Brain microvascular endothelial cell (primary cell): Measurements from ENCODE around the gene ARIH1.

Source experiments
- DNase-seq: peaks from one replicate; pipeline ENCODE4 v3.0.0-alpha.2; 2020
- H3K27ac ChIP-seq: fragments of 250-450 bp; sonication (Bioruptor Pico); 2 replicates; pipeline ENCODE4 v1.5.1; 2020; ENCODE audit warnings: mild to moderate bottlenecking, moderate library complexity
- H3K27me3 ChIP-seq: fragments of 250-450 bp; sonication (Bioruptor Pico); replicated peaks from 2 replicates; pipeline ENCODE4 v1.5.1; 2020; ENCODE audit warnings: mild to moderate bottlenecking
- H3K36me3 ChIP-seq: fragments of 250-450 bp; sonication (Bioruptor Pico); replicated peaks from 2 replicates; pipeline ENCODE4 v1.5.1; 2020; ENCODE audit warnings: mild to moderate bottlenecking
- H3K4me3 ChIP-seq: 2 replicates; pipeline ENCODE4 v1.5.1; 2011; ENCODE audit warnings: low read depth, mild to moderate bottlenecking, control low read depth, low read length, moderate library complexity
- in situ Hi-C: cut with HindIII; loops from 2 replicates; pipeline ENCODE4 v1.10.0; 2017; ENCODE audit warnings: low sequenced_read_pairs, low pct_ligation_motif_present
- TF ChIP-seq, protein P1 (sequence below): IDR thresholded peaks from 2 replicates; pipeline ENCODE4 v1.5.1; 2011; ENCODE audit warnings: low read depth, mild to moderate bottlenecking, moderate library complexity, low read length, control low read depth, inconsistent platforms; ENCODE audit errors: missing control alignments

Gene ARIH1

DNA sequence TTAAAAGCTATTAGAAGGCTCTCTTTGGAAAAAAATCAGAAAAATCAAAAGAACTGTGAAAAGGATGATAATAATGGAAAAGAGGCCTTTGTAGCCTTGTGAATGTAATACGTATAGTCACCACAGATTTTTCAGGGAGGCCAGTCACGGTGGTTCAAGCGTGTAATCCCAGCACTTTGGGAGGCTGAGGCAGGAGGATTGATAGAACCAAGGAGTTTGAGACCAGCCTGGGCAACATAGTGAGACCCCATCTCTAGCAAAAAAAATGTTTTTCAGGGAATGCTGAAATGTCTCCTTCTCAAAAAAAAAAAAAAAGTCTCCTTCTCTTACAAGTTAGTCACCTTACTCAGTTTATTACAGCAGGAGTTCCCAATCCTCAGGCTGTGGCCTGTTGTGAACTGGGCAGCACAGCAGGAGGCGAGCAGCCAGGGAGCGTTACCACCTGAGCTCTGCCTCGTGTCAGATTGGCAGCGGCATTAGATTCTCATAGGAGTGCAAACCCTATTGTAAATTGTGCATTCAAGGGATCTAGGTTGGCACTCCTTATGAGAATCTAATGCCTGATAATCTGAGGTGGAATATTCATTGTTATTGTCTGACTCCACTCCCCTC is 15.9 kb downstream of the ARIH1 start:
- Histone ChIP-seq H3K36me3 (no peaks in the 10 kb centered on the region), H3K27ac (no peak overlapping the region), H3K27me3 (no peaks in the 10 kb centered on the region), H3K4me3 (no peak overlapping the region)
- DNase-seq, result no peak
- TF ChIP-seq, protein P1, sequence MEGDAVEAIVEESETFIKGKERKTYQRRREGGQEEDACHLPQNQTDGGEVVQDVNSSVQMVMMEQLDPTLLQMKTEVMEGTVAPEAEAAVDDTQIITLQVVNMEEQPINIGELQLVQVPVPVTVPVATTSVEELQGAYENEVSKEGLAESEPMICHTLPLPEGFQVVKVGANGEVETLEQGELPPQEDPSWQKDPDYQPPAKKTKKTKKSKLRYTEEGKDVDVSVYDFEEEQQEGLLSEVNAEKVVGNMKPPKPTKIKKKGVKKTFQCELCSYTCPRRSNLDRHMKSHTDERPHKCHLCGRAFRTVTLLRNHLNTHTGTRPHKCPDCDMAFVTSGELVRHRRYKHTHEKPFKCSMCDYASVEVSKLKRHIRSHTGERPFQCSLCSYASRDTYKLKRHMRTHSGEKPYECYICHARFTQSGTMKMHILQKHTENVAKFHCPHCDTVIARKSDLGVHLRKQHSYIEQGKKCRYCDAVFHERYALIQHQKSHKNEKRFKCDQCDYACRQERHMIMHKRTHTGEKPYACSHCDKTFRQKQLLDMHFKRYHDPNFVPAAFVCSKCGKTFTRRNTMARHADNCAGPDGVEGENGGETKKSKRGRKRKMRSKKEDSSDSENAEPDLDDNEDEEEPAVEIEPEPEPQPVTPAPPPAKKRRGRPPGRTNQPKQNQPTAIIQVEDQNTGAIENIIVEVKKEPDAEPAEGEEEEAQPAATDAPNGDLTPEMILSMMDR, result no peak
- in situ Hi-C loops, result no loop called here

DNA sequence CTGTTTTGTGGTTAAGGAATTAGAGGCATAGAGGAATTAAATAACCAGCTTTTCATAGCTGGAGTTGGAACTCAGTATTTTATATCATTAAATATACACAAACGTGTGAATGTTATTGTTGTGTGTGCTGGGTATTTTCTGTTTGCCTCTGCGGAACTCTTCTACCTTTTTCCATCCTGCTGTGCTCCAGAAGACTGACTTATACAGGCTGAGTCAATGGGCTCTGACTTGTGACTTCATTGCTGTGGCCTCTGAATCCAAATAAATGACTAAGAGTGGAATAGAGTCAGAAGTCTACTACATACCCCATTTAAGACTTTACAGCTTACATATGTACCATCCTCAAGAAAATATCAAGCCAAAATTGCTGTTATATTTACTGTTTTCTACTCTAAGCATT is 17.6 kb downstream of the ARIH1 start:
- H3K4me3 ChIP-seq, result no peak overlapping the region
- no peak overlapping the region for H3K27ac ChIP-seq
- H3K27me3 ChIP-seq, result no peaks in the 10 kb centered on the region
- no peaks in the 10 kb centered on the region for H3K36me3 ChIP-seq
- TF ChIP-seq, protein P1, result no peak
- DNase-seq, result peak; percentile 76
- in situ Hi-C loops, result no loop called here

DNA sequence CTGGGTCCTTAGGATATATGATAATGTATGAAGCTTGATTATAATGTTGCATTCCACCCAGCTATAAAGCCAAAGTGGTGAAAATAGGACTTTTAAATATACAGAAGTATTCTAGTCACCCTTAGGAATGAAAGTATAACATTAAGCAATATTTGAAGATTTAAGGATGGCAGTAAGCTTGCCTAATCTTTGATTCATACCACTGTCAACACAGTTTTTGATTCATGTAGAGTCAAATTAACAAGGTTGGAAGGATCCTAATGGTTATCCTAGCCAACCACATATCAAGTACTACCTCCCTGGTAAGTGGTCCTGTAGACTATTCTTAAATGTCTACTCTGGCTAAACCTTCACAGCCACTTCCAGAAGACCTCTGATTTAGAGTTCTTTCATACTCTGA is 18.6 kb downstream of the ARIH1 start:
- H3K27ac ChIP-seq, result no peak overlapping the region
- H3K4me3 ChIP-seq, result no peak overlapping the region
- in situ Hi-C loops, result no loop called here

DNA sequence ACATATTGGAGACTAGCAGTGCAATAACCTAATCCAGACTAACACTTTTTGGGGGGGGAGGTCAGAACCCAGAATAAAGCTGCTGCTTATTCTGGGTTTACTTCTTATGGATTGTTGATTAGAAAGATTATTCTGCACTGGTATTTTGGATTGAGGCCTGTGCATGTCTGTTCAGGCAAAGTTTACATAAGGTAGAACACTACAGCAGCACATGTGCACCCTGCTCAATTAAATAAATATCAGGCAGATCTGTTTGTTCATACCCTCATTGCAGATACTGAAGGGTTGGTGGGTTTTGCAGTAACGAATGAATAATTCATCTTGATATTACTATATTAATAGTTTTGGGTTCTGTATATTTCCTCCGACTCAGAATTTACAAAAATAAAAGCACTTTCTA is 19.1 kb downstream of the ARIH1 start:
- H3K4me3 ChIP-seq, result no peak overlapping the region
- TF ChIP-seq, protein P1, result no peak

More for the DNA sequence above, 18.6 kb downstream of the ARIH1 start:
- TF ChIP-seq, protein P1, result no peak
- H3K27me3 ChIP-seq, result no peaks in the 10 kb centered on the region
- no peaks in the 10 kb centered on the region for H3K36me3 ChIP-seq
- DNase-seq, result no peak

DNA sequence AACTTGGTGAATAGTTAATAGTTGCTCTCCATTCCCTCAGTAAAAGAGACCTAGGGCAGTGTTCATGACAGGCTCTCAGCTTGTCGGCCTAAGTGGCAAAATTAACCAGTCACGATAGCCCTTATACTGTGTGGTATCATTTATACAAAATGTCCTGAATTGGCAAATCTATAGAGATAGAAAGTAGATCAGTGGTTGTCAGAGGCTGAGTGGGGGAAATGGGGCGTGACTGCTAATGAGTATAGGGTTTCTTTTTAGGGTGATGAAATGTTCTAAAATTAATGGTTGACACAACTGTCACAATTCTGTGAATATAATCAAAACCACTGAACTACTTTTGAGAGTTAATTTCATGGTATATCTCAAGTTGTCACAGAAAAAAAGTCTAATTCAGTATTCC is 20.9 kb downstream of the ARIH1 start:
- H3K36me3 ChIP-seq, result no peaks in the 10 kb centered on the region
- DNase-seq, result no peak
- H3K27me3 ChIP-seq, result no peaks in the 10 kb centered on the region
- in situ Hi-C loops, result no loop called here
- no peak overlapping the region for H3K27ac ChIP-seq
- TF ChIP-seq, protein P1, result no peak
- no peak overlapping the region for H3K4me3 ChIP-seq

More for the DNA sequence above, 19.1 kb downstream of the ARIH1 start:
- in situ Hi-C loops, result no loop called here
- Histone ChIP-seq H3K36me3 (no peaks in the 10 kb centered on the region), H3K27me3 (no peaks in the 10 kb centered on the region), H3K27ac (no peak overlapping the region)
- DNase-seq, result no peak

DNA sequence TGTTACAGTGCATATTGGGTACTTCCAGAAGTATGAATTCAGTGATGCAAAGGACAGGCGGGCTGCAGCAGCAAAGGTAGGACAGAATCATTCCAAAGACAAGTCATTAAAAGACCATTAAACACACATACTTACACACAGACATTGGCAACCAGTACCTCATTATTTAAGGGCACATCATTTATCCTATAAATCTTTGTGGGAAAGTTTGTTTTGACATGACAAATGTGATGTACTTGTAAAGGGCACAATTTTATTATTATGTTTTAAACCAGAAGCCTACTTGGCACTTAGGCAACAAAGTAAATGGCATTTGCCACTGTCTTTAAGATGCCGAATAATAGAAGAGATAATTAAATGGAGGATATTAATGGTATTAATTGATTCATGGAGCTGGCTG is 22.7 kb downstream of the ARIH1 start:
- TF ChIP-seq, protein P1, result no peak
- no peak for DNase-seq
- no peaks in the 10 kb centered on the region for H3K36me3 ChIP-seq
- in situ Hi-C loops, result no loop called here
- H3K4me3 ChIP-seq, result no peak overlapping the region
- no peak overlapping the region for H3K27ac ChIP-seq
- H3K27me3 ChIP-seq, result no peaks in the 10 kb centered on the region
